Stimulated activated CD8-positive, alpha-beta memory T cell treated with anti-CD3 and anti-CD28 coated beads, Interleukin-7, amount 100 ng/mL, for 48 hours (primary cell): ENCODE results near the gene FAM53B.
A peak's percentile ranks its signal among the peaks of the same experiment; 100 is the strongest.
"Not testable (repeated sequence)": the region's sequence is repeated elsewhere in the genome, so short reads cannot be mapped to it uniquely, and the experiment has no call there.

Experiments used
- DNase-seq, 2 donors: peaks; one replicate each; pipeline ENCODE4 v3.0.0-alpha.2; 2020; ENCODE audit warnings: low read depth in 1 of 2; ENCODE audit errors: extremely low read depth in 1 of 2

Gene FAM53B

GRCh38 chr10:124744102-124745050 is at the start of gene FAM53B:
FAM53B (minus strand) TSS chr10:124744378; CDS start chr10:124706713, 37,665 bp downstream.
- DNase-seq: peak; percentile 59 to 62

DNA sequence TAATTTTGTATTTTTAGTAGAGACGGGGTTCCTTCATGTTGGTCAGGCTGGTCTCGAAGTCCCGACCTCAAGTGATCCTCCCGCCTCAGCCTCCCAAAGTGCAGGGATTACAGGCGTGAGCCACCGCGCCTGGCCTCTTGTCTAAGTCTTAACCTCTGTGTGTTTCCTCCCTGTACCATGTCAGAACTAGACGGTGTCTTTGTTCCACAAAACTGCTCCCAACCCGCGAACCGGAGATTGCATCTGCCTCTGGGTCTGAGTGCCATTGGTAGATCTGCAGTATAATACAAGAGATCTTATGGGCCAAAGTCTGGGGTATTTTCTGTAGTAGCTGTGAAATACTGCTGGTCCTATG is 48.8 kb upstream of the FAM53B start:
- no peak for DNase-seq

DNA sequence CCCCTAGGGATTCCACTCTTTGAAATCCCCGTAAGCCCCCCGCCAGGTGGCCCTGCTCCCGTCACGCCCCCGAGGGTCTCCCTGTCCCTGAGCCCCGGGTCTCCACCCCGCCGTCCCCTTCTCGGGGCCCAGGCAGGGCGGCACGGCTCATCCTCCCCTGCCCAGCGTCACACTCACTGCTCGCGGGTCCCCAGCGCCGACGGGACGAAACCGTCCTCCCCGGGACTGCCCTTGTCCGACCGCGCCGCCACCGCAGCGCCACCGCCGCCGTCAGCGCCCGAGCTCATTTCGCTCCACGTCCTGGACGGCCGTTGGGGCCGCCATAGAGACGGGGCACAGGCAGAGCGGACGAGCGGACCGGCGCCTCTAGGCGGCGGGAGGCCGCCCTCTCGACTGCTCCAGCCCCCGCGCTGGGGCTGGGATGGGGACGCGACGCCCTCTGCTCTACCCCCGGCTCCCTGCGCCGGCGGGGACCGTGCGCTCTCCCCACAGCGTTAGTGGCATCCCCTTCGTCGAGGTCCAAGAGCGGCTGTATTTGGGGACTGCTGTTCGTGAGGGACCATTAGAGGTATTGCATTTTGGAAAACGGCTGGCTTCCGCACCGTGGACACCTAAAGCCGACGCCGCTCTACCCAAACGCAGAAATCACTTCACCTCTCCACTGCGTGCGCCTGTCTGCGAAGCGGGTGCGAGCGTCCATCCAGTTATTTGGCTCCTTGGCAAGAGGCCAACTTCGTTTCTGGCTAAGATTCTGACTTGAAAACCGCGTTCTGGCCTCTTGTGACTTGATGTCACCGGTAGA is 47.6 kb upstream of the FAM53B start, which contains the start of gene EEF1AKMT2:
EEF1AKMT2 (minus strand) TSS at position 341 of the 802 bp plus-strand sequence; CDS start at position 287, 54 bp downstream.
- DNase-seq: peak; percentile 68 to 76

GRCh38 chr10:124782900-124783299 is 38.7 kb upstream of the FAM53B start:
- DNase-seq: not testable (repeated sequence)

GRCh38 chr10:124768791-124769190 is 24.6 kb upstream of the FAM53B start:
- DNase-seq: no peak

- DNase-seq: no peak
Observed at GRCh38 chr10:124765256-124765655, 21.1 kb upstream of the FAM53B start.

- DNase-seq: no peak
Observed at GRCh38 chr10:124763267-124763666, 19.1 kb upstream of the FAM53B start.

DNA sequence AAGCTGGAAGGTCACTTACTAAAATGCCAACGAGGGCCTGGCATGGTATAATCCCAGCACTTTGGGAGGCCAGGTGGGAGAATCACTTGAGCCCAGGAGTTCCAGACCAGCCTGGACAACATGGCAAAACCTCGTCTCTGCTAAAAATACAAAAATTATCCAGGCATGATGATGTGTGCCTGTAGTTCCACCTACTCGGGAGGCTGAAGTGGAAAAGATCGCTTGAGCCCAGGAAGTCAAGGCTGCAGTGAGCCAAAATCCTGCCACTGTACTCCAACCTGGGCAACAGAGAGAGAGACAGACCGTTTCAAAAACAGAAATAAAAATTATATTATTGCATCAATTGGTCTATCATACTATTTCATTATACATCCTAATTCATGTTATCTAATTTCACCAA is 18.1 kb upstream of the FAM53B start:
- no peak for DNase-seq

DNA sequence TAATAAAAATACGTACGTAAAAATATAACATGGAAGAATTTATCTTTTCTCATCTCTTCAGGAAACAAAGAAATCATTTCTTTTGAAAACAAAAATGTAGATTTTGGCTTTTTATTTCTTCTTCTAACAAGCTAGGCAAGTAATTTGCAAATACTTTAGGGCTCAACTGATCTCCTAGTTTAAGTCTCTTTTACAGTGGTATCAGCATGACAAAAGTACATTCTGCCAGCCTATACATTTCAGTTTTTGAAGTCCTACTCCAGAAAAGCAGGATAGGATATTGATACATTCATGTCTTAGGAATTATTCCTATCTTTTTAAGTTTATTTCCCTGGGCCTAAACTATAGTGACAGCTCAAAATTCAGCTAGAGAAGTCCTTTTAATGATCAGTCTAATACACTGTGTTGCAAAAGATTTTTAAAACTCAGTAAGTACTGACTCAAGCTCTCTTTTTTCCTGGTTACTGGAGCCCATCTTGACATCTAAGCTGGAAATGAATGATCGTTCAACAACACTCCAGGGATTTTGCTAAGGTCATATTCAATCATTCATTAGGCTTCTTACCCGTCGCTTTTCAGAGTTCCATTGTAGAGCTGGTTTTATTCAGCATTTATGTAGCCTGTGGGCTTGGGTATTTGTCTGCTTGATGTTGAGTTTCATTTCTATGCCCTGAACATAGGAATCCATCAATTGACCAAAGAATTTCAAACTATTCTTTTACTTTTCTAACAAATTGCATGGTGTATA is 12.2 kb upstream of the FAM53B start:
- DNase-seq: no peak

DNA sequence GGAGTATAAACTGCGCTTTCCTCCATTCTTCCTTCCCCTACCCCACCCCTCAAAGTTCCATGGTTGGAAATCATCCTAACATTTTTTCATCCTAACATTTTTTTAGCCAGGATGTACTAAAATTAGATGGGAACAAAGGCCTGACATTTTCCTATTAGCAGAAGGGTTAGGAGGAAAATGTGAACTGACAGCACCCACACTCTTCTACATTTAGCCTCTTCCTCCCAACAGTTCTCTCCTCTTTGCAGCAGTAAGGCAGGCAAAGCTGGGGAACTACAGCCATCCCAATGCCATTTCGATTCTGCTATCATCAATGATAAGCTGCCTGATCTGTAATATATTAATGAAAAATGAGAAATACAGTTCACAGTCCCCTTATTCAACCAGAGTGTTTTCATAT is 11.4 kb upstream of the FAM53B start:
- DNase-seq: no peak

GRCh38 chr10:124754227-124754626 is 10.0 kb upstream of the FAM53B start:
- DNase-seq: no peak

GRCh38 chr10:124748953-124749645 is 4.9 kb upstream of the FAM53B start:
- no peak for DNase-seq

- no peak for DNase-seq
Observed at GRCh38 chr10:124748166-124748565, 4.0 kb upstream of the FAM53B start.

GRCh38 chr10:124747745-124748144 is 3.6 kb upstream of the FAM53B start:
- no peak for DNase-seq

- no peak for DNase-seq
Observed at GRCh38 chr10:124746992-124747391, 2.8 kb upstream of the FAM53B start.

- DNase-seq: not testable (repeated sequence)
Observed at GRCh38 chr10:124746447-124746846, 2.3 kb upstream of the FAM53B start.

- DNase-seq: no peak
Observed at GRCh38 chr10:124745673-124746072, 1.5 kb upstream of the FAM53B start.

DNA sequence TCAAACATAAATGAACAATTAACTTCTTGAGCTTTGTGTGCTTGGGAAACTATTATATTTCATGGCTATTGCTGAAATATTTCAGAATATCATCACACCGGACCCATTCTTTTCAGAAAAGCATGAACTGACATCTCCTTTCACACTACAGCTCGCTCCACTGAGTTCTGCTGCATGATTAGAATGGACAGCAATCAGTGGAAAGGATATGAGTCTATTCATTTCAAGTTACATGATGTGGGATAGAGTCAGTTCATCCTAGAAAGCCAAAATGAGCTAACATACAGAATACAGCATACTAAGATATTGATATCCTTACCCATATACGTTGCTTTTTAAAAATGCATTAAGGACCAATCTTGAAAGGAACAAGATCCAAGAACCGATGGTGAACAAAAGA is 1.1 kb upstream of the FAM53B start:
- no peak for DNase-seq

GRCh38 chr10:124743191-124744101 is 732 bp downstream of the FAM53B start:
- DNase-seq: no peak
